Measurements from ENCODE around the gene APOM.

Gene APOM

DNA sequence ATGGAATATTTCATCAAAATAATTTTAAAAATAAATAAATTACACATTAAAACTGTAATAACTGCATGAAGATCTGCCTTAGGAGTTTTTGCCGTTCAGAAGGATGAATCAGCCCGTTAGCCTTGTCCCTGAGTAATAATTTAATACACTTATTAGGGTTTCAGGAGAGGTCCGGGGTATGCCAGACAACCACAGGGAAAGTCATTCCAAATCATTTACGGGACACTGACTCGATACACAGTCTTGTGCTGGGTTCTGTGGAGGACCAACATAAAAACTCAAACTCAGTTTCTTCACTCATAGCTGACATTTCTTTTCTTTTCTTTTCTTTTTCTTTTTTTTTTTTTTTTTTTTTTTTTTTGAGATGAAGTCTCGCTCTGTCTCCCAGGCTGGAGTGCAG is 50.2 kb downstream of the APOM start:
- Histone ChIP-seq H3K79me2 (ENCODE audit: control insufficient read depth, low read length) (peaks cover 19% of the 10 kb centered on the region), H3K27me3 (ENCODE audit: control insufficient read depth, low read length) (peaks cover 12% of the 10 kb centered on the region), H3K4me1 (ENCODE audit: control insufficient read depth, low read length) (peaks cover 25% of the 10 kb centered on the region), H3F3A (ENCODE audit: control insufficient read depth, insufficient read depth) (peaks cover 6% of the 10 kb centered on the region), H3K9me3 (ENCODE audit: control insufficient read depth, insufficient read depth, low read length) (no peaks in the 10 kb centered on the region), H3K4me2 (ENCODE audit: low read length) (no peak overlapping the region), H3K36me3 (ENCODE audit: control insufficient read depth, low read length) (peaks cover 4% of the 10 kb centered on the region), H4K20me1 (ENCODE audit: control insufficient read depth, insufficient read depth, low read depth, low read length) (0 out of 2 replicates have a peak, but pooled peaks cover 4% of the 10 kb centered on the region), H3K4me3 (ENCODE audit: low read length) (no peak overlapping the region), H3K9me2 (replicated peaks; ENCODE audit: control insufficient read depth, low read length) (no peaks in the 10 kb centered on the region), H3K27ac (ENCODE audit: low read depth, low read length) (no peak overlapping the region)
- TF ChIP-seq CTCF (IDR thresholded peaks at IDR 0.05; ENCODE audit: low read depth, low read length, poor library complexity, severe bottlenecking) (no peak), EZH2phosphoT487 (IDR thresholded peaks at IDR 0.05; ENCODE audit: borderline replicate concordance, low read length) (no peak)

DNA sequence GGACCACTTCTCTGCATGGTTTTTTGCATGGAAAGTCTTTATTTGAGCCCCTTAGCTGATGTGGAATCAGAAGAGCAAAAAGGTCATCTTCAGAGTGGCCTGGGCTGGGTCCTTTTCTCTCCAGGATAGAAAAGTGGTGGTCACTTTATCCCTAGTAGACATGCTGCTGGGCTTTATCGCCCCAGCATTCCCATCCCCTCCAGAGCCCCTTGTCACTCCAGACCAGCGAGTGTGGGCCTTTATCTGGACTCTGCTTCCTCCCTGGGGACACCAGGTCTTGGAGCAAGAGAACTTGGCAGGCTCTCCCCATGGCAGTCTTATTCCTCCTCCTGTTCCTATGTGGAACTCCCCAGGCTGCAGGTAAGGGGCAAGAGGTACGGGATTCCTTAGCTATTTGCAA is 50.9 kb downstream of the APOM start, which contains the start of gene LY6G6F:
Gene LY6G6F (plus strand): TSS at position 268 of the 400 bp plus-strand sequence. CDS start 41 bp downstream, at position 309.
- H3K79me2 ChIP-seq (ENCODE audit: control insufficient read depth, low read length): peaks cover 12% of the 10 kb centered on the region
- no peak within 1 kb of the TSS for H3K4me2 ChIP-seq (ENCODE audit: low read length)
- H3K4me3 ChIP-seq (ENCODE audit: low read length): no peak within 1 kb of the TSS
- peaks cover 19% of the 10 kb centered on the region for H3K4me1 ChIP-seq (ENCODE audit: control insufficient read depth, low read length)
- no peaks in the 10 kb centered on the region for H3K36me3 ChIP-seq (ENCODE audit: control insufficient read depth, low read length)
- 0 out of 2 replicates have a peak, but pooled peaks cover 3% of the 10 kb centered on the region for H4K20me1 ChIP-seq (ENCODE audit: control insufficient read depth, insufficient read depth, low read depth, low read length)
- H3K9me2 ChIP-seq (replicated peaks; ENCODE audit: control insufficient read depth, low read length): no peaks in the 10 kb centered on the region
- peaks cover 6% of the 10 kb centered on the region for H3F3A ChIP-seq (ENCODE audit: control insufficient read depth, insufficient read depth)
- no peak within 1 kb of the TSS for H3K27ac ChIP-seq (ENCODE audit: low read depth, low read length)
- no peak for TF ChIP-seq CTCF (IDR thresholded peaks at IDR 0.05; ENCODE audit: low read depth, low read length, poor library complexity, severe bottlenecking)
- H3K9me3 ChIP-seq (ENCODE audit: control insufficient read depth, insufficient read depth, low read length): no peaks in the 10 kb centered on the region
- peaks cover 18% of the 10 kb centered on the region for H3K27me3 ChIP-seq (ENCODE audit: control insufficient read depth, low read length)

- Histone ChIP-seq H3F3A (ENCODE audit: control insufficient read depth, insufficient read depth) (peaks cover 6% of the 10 kb centered on the region), H3K27ac (ENCODE audit: low read depth, low read length) (no peak overlapping the region), H3K36me3 (ENCODE audit: control insufficient read depth, low read length) (no peaks in the 10 kb centered on the region), H3K4me1 (ENCODE audit: control insufficient read depth, low read length) (peaks cover 12% of the 10 kb centered on the region), H4K20me1 (ENCODE audit: control insufficient read depth, insufficient read depth, low read depth, low read length) (no peaks in the 10 kb centered on the region), H3K4me3 (ENCODE audit: low read length) (no peak overlapping the region), H3K79me2 (ENCODE audit: control insufficient read depth, low read length) (peaks cover 1% of the 10 kb centered on the region), H3K9me2 (replicated peaks; ENCODE audit: control insufficient read depth, low read length) (no peaks in the 10 kb centered on the region), H3K27me3 (ENCODE audit: control insufficient read depth, low read length) (peaks cover 29% of the 10 kb centered on the region), H3K9me3 (ENCODE audit: control insufficient read depth, insufficient read depth, low read length) (no peaks in the 10 kb centered on the region), H3K4me2 (ENCODE audit: low read length) (no peak overlapping the region)
- no peak for TF ChIP-seq CTCF (IDR thresholded peaks at IDR 0.05; ENCODE audit: low read depth, low read length, poor library complexity, severe bottlenecking)
- TF ChIP-seq EZH2phosphoT487 (IDR thresholded peaks at IDR 0.05; ENCODE audit: borderline replicate concordance, low read length): no peak
These were observed 52.0 kb downstream of the APOM start for GRCh38 chr6:31707701-31708100.

All from DOHH2 (cell line).